HEK293T (cell line): Measurements from ENCODE around the gene ASB2.

Experiments
- CTCF ChIA-PET: fragments of 350-600 bp; formaldehyde crosslinking; extraction: SDS; loops from one replicate; lab custom pipeline; 2021; ENCODE audit warnings: antibody characterized with exemption, inconsistent platforms; lab: Yijun Ruan, JAX
- POLR2A ChIA-PET: fragments of 350-600 bp; formaldehyde crosslinking; extraction: SDS; loops from one replicate; lab custom pipeline; 2020; ENCODE audit warnings: antibody characterized with exemption, inconsistent platforms; lab: Yijun Ruan, JAX
- DNase-seq: peaks from one replicate; pipeline ENCODE4 v3.0.0; 2012; ENCODE audit warnings: mixed read lengths; ENCODE audit errors: extremely low spot score
- ARNT ChIP-seq: fragments of 450-650 bp; IDR thresholded peaks from 2 replicates; pipeline ENCODE4 v1.6.1; 2017; ENCODE audit warnings: mild to moderate bottlenecking
- BHLHE40 ChIP-seq: fragments of 450-650 bp; IDR thresholded peaks from 2 replicates; pipeline ENCODE4 v1.6.1; 2016; ENCODE audit warnings: mild to moderate bottlenecking, moderate library complexity, borderline replicate concordance
- CTBP1 ChIP-seq: fragments of 450-650 bp; IDR thresholded peaks from 2 replicates; pipeline ENCODE4 v1.6.1; 2016; ENCODE audit warnings: borderline replicate concordance
- ELF4 ChIP-seq: fragments of 450-650 bp; IDR thresholded peaks from 2 replicates; pipeline ENCODE4 v1.6.1; 2017; ENCODE audit warnings: antibody characterized with exemption
- FOXA1 ChIP-seq: fragments of 450-650 bp; IDR thresholded peaks from 2 replicates; pipeline ENCODE4 v1.6.1; 2016; ENCODE audit warnings: mild to moderate bottlenecking
- FOXK2 ChIP-seq: fragments of 450-650 bp; IDR thresholded peaks from 2 replicates; pipeline ENCODE4 v1.6.1; 2016; ENCODE audit warnings: mild to moderate bottlenecking
- FOXM1 ChIP-seq: fragments of 450-650 bp; IDR thresholded peaks from 2 replicates; pipeline ENCODE4 v1.6.1; 2017; ENCODE audit warnings: mild to moderate bottlenecking, borderline replicate concordance
- HDGF ChIP-seq: fragments of 450-650 bp; IDR thresholded peaks from 2 replicates; pipeline ENCODE4 v1.6.1; 2017; ENCODE audit warnings: antibody characterized with exemption, borderline replicate concordance
- L3MBTL2 ChIP-seq: fragments of 450-650 bp; conservative IDR thresholded peaks from 2 replicates; pipeline ENCODE4 v1.6.1; 2016; ENCODE audit warnings: mild to moderate bottlenecking
- LEF1 ChIP-seq: fragments of 450-650 bp; IDR thresholded peaks from 2 replicates; pipeline ENCODE4 v1.6.1; 2017; ENCODE audit warnings: mild to moderate bottlenecking, borderline replicate concordance
- NFRKB ChIP-seq: fragments of 450-650 bp; IDR thresholded peaks from 2 replicates; pipeline ENCODE4 v1.6.1; 2016; ENCODE audit warnings: mild to moderate bottlenecking, moderate library complexity
- PKNOX1 ChIP-seq: fragments of 450-650 bp; IDR thresholded peaks from 2 replicates; pipeline ENCODE4 v1.6.1; 2016
- SP1 ChIP-seq: fragments of 450-650 bp; IDR thresholded peaks from 2 replicates; pipeline ENCODE4 v1.6.1; 2017
- SUZ12 ChIP-seq: fragments of 450-650 bp; IDR thresholded peaks from 2 replicates; pipeline ENCODE4 v1.6.1; 2016; ENCODE audit warnings: mild to moderate bottlenecking
- TARDBP ChIP-seq: fragments of 450-650 bp; IDR thresholded peaks from 2 replicates; pipeline ENCODE4 v1.6.1; 2016
- ZNF384 ChIP-seq: fragments of 450-650 bp; IDR thresholded peaks from 2 replicates; pipeline ENCODE4 v1.6.1; 2016

ASB2 gene

GRCh38 chr14:93951635-93952540 is 24.5 kb downstream of the ASB2 start:
- POLR2A ChIA-PET, result no interaction called here
- DNase-seq, result no peak
- TF ChIP-seq ZNF384, result no peak
- no peak for TF ChIP-seq FOXM1
- no peak for TF ChIP-seq L3MBTL2
- TF ChIP-seq TARDBP, result no peak
- no peak for TF ChIP-seq SP1
- no peak for TF ChIP-seq ELF4
- CTCF ChIA-PET, result interaction anchor here (1.0 to 1.4 kb wide), 2 partner anchors 12 kb away, joined by 4 to 5 read pairs; no protein-coding TSS in a partner anchor

- ChIA-PET CTCF (interaction anchor here (1.0 kb wide), 1 partner anchor 11 kb away, joined by 4 read pairs; no protein-coding TSS in a partner anchor), POLR2A (no interaction called here)
- TF ChIP-seq ZNF384, result no peak
- no peak for TF ChIP-seq ARNT
- no peak for TF ChIP-seq HDGF
- TF ChIP-seq NFRKB, result no peak
- TF ChIP-seq PKNOX1, result no peak
- TF ChIP-seq FOXK2, result no peak
- no peak for TF ChIP-seq SUZ12
- no peak for TF ChIP-seq ELF4
- TF ChIP-seq L3MBTL2, result no peak
- TF ChIP-seq FOXM1, result no peak
- DNase-seq, result no peak
Observed at GRCh38 chr14:93950948-93951634, 25.3 kb downstream of the ASB2 start.

DNA sequence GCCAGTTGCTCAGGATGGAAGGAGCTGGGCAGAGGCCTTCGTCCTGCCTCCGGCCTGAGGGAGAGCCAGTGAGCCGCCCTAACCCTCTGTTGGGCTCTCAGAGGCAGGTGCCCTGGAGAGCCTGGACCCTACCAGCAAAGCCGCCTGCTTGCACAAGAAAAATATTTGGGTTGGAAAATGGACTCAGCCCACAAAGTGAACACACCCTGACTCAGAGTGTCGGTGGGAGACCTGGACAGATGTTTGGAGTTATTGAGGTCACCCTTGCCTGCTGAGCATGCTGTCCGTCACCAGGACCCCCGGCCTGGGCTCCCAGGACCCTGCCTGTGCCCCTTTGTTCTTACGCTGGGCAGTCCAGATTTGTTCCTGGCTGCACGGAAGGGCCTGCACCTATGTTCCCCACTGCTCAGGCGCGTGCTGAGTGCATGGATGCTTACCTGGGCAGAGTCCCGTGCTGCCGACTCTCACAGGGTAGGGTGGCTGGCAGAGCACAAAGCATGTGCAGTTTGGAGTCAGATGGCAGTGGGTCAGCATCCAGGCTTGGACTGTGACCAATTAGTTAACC is 26.8 kb downstream of the ASB2 start:
- ChIA-PET CTCF (interaction anchor here (2.0 kb wide), 1 partner anchor 10 kb away, joined by 13 read pairs; no protein-coding TSS in a partner anchor), POLR2A (interaction anchor here (1.5 kb wide), 1 partner anchor 9 kb away, joined by 5 read pairs; no protein-coding TSS in a partner anchor)
- DNase-seq, result no peak
- no peak for TF ChIP-seq TARDBP
- no peak for TF ChIP-seq SP1
- no peak for TF ChIP-seq FOXA1
- no peak for TF ChIP-seq ELF4
- TF ChIP-seq PKNOX1, result no peak
- TF ChIP-seq HDGF, result no peak
- TF ChIP-seq ZNF384, result no peak
- no peak for TF ChIP-seq NFRKB
- TF ChIP-seq FOXK2, result no peak
- no peak for TF ChIP-seq LEF1
- TF ChIP-seq BHLHE40, result no peak
- TF ChIP-seq ARNT, result no peak
- no peak for TF ChIP-seq SUZ12
- no peak for TF ChIP-seq CTBP1
- no peak for TF ChIP-seq FOXM1

DNA sequence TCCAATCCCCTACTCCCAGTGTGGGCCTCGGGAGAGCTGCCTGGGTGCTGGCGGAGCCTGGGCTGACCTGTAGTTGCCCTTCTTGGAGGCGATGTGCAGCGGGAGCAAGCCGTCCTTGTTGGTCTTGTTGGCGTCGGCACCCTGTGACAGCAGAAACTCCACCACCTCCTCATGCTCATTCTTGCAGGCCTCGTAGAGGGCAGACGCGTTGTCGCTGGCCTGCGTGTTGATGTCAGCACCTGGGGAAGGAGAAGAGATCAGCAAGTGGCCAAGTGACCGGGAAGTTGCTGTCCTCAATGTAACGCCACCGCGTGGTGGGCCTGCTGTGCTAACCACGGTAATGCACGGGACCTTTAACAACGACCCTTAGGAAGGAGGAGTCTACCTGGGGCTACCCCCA is 29.1 kb downstream of the ASB2 start:
- TF ChIP-seq TARDBP (no peak), LEF1 (no peak), NFRKB (no peak), L3MBTL2 (no peak), ELF4 (no peak), BHLHE40 (no peak), SUZ12 (no peak), SP1 (no peak), HDGF (no peak), FOXA1 (no peak), CTBP1 (no peak), ARNT (no peak), FOXK2 (no peak), ZNF384 (no peak), FOXM1 (no peak), PKNOX1 (no peak)
- DNase-seq, result no peak
- ChIA-PET POLR2A (no interaction called here), CTCF (interaction anchor here (1.1 kb wide), 1 partner anchor 9 kb away, joined by 3 read pairs; no protein-coding TSS in a partner anchor)

DNA sequence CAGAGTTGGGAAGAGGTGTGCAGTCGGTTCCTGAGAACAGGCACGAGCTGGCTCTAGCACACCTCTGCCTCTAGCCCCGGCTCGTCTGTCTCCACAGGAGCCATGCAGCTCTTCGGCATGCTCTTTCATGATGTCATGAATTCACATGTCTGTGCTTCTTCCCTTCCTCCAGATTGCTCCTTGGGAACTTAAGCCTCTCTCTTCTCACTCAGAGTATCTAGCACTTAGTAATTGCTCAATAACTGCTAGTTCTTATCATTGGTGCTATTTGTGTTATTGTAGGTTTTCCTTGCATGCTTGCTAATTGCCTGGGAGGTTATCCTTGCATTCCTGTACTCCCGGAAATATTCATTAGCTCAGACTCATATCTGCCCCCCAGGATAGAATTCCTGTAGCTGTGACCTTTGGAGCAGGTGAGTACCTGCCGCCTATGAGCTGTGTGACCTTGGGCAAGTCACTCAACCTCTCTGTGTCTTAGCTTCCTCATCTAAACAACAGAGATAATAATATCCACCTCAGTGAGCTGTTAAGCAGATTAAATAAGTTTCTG is 29.8 kb downstream of the ASB2 start:
- POLR2A ChIA-PET, result no interaction called here
- TF ChIP-seq FOXA1, result no peak
- no peak for TF ChIP-seq FOXK2
- no peak for TF ChIP-seq FOXM1
- TF ChIP-seq ELF4, result no peak
- TF ChIP-seq TARDBP, result no peak
- TF ChIP-seq ZNF384, result no peak
- TF ChIP-seq CTBP1, result no peak
- no peak for TF ChIP-seq ARNT
- TF ChIP-seq LEF1, result no peak
- TF ChIP-seq BHLHE40, result no peak
- TF ChIP-seq PKNOX1, result no peak
- no peak for TF ChIP-seq L3MBTL2
- no peak for TF ChIP-seq NFRKB
- TF ChIP-seq SUZ12, result no peak
- no peak for TF ChIP-seq SP1
- no peak for TF ChIP-seq HDGF
- CTCF ChIA-PET, result interaction anchor here (1.1 kb wide), 1 partner anchor 10 kb away, joined by 3 read pairs; no protein-coding TSS in a partner anchor
- no peak for DNase-seq
